WERI-Rb-1 (cell line): ENCODE data around the gene PFDN4.

Experiments
- DNase-seq: peaks from one replicate; pipeline ENCODE4 v3.0.0-alpha.2; 2020
- H3K27ac ChIP-seq: fragments of 250-450 bp; sonication (Bioruptor Pico); 2 replicates; pipeline ENCODE4 v1.5.1; 2020; ENCODE audit warnings: mild to moderate bottlenecking, moderate library complexity
- H3K27me3 ChIP-seq: fragments of 250-450 bp; sonication (Bioruptor Pico); 2 replicates; pipeline ENCODE4 v1.5.1; 2021; ENCODE audit warnings: mild to moderate bottlenecking, low read depth, moderate library complexity; ENCODE audit not compliant: insufficient read depth, severe bottlenecking
- H3K36me3 ChIP-seq: fragments of 250-450 bp; sonication (Bioruptor Pico); 2 replicates; pipeline ENCODE4 v1.5.1; 2020; ENCODE audit warnings: mild to moderate bottlenecking, moderate library complexity
- H3K4me3 ChIP-seq: 2 replicates; pipeline ENCODE4 v1.5.1; 2011; ENCODE audit warnings: low read depth, mild to moderate bottlenecking, control low read depth, low read length
- H3K9me3 ChIP-seq: fragments of 250-450 bp; sonication (Bioruptor Pico); 2 replicates; pipeline ENCODE4 v1.5.1; 2021; ENCODE audit warnings: mild to moderate bottlenecking, moderate library complexity; ENCODE audit not compliant: severe bottlenecking
- TF ChIP-seq, protein P1 (sequence below): IDR thresholded peaks from 2 replicates; pipeline ENCODE4 v1.5.1; 2011; ENCODE audit warnings: low read depth, mild to moderate bottlenecking, control low read depth, inconsistent platforms, low read length

PFDN4 gene

GRCh38 chr20:54268941-54269340 is 61.1 kb downstream of the PFDN4 start:
- no peaks in the 10 kb centered on the region for H3K9me3 ChIP-seq
- peaks cover 75% of the 10 kb centered on the region for H3K27me3 ChIP-seq
- no peaks in the 10 kb centered on the region for H3K36me3 ChIP-seq
- no peak overlapping the region for H3K4me3 ChIP-seq
- no peak overlapping the region for H3K27ac ChIP-seq
- no peak for DNase-seq
- TF ChIP-seq, protein P1, sequence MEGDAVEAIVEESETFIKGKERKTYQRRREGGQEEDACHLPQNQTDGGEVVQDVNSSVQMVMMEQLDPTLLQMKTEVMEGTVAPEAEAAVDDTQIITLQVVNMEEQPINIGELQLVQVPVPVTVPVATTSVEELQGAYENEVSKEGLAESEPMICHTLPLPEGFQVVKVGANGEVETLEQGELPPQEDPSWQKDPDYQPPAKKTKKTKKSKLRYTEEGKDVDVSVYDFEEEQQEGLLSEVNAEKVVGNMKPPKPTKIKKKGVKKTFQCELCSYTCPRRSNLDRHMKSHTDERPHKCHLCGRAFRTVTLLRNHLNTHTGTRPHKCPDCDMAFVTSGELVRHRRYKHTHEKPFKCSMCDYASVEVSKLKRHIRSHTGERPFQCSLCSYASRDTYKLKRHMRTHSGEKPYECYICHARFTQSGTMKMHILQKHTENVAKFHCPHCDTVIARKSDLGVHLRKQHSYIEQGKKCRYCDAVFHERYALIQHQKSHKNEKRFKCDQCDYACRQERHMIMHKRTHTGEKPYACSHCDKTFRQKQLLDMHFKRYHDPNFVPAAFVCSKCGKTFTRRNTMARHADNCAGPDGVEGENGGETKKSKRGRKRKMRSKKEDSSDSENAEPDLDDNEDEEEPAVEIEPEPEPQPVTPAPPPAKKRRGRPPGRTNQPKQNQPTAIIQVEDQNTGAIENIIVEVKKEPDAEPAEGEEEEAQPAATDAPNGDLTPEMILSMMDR, result no peak
